Right lobe of liver (tissue), 6 donors: ENCODE results near the gene SYNE2. TPM values are rescaled to one million over a fixed set of nuclear protein-coding genes. Genes with fewer than 3 reads are reported as not detected.

Experiments
- ATAC-seq, 4 donors: fragments of 200-7000 bp; cut with Tn5 transposase; one replicate each; pipeline ENCODE4 v1.9.1; 2020; ENCODE audit warnings: mild to moderate bottlenecking in 4 of 4, moderate library complexity in 4 of 4
- DNase-seq, 3 donors: peaks; one replicate each; pipeline ENCODE4 v3.0.0-alpha.2; 2020
- H3K27ac ChIP-seq, 3 donors: fragments of 200-600 bp; one replicate each; pipeline ENCODE4 v1.8.0; 2022
- H3K27me3 ChIP-seq, 2 donors: fragments of 200-600 bp; one replicate each; pipeline ENCODE4 v1.8.0; 2022
- H3K36me3 ChIP-seq, 4 donors: fragments of 200-600 bp; sonication (generic) in 1 of 4; one replicate each; pipeline versions ENCODE4 v1.5.1 to v1.8.0; 2017 to 2022; ENCODE audit warnings: control low read depth in 1 of 4
- H3K4me1 ChIP-seq, 4 donors: fragments of 200-600 bp; sonication (generic) in 1 of 4; one replicate each; pipeline versions ENCODE4 v1.5.1 to v1.8.0; 2017 to 2022; ENCODE audit warnings: control low read depth in 1 of 4
- H3K4me3 ChIP-seq, 3 donors: fragments of 200-600 bp; one replicate each; pipeline ENCODE4 v1.8.0; 2022
- H3K9me3 ChIP-seq, 4 donors: fragments of 200-600 bp; sonication (generic) in 1 of 4; one replicate each; pipeline versions ENCODE4 v1.5.1 to v1.8.0; 2017 to 2022; ENCODE audit warnings: control low read depth in 1 of 4
- CTCF ChIP-seq, 4 donors: fragments of 200-600 bp in 3 of 4; fragments of 450-650 bp in 1 of 4; IDR thresholded peaks; one replicate each; pipeline versions ENCODE4 v1.5.1 to v1.8.0; 2016 to 2022; ENCODE audit warnings: antibody characterized with exemption in 4 of 4, mild to moderate bottlenecking in 2 of 4
- POLR2A ChIP-seq: fragments of 450-650 bp; IDR thresholded peaks from one replicate; pipeline ENCODE4 v1.6.1; 2017; ENCODE audit warnings: antibody characterized with exemption, mild to moderate bottlenecking
- WGBS: methylation state at CpG from one replicate; pipeline ENCODE4 v1.1.6; 2018; ENCODE audit warnings: low coverage, low lambda C conversion rate; ENCODE audit not compliant: insufficient coverage; ENCODE audit errors: missing lambda C conversion rate; 5-methylcytosine and 5-hydroxymethylcytosine counted together
- intact Hi-C, 2 donors: fragments of 100-400 bp; cut with DNase I; formaldehyde crosslinking; loops; one replicate each; pipeline versions ENCODE4 v1.11.2 to v1.14.1; 2022
- total RNA-seq, 6 experiments: library from RNA; depleted of rRNA in 2 of 6; stranded (reverse); fragments of >200 nt in 2 of 6; fragmentation: NEBNext Ultra II Directional in 3 of 6; extraction: Animal tissue kit (Norgen Biotek cat#: 25700) in 3 of 6; gene quantifications; one replicate each; pipeline versions ENCODE4 v1.1.0 to v1.2.4, GENCODE V29; 2016 to 2023
- donor health status: DM: no; HTN: yes; CAD: no.
- donor health status: DM: no; HTN: no; CAD: no.
- donor health status: DM: no; HTN: no; CAD: no.
- donor health status: DM: no; HTN: yes; CAD: no.
- donor health status: DM: no; HTN: yes; CAD: no.

The SYNE2 gene
- total RNA-seq, 6 experiments from 2014 or later: 34.6 to 118 (median 47.8) TPM

GRCh38 chr14:63956326-63956725 lies 103.5 kb downstream of the SYNE2 start:
- DNase-seq (no peak), ATAC-seq (no peak)
- H3K9me3 ChIP-seq: no peaks in the 10 kb centered on the region
- intact Hi-C loops: no loop called here
- H3K27me3 ChIP-seq: no peaks in the 10 kb centered on the region
- H3K4me3 ChIP-seq: no peak overlapping the region
- no peaks in the 10 kb centered on the region for H3K4me1 ChIP-seq
- TF ChIP-seq CTCF (IDR thresholded peaks at IDR 0.05): no peak
- TF ChIP-seq POLR2A: no peak
- H3K27ac ChIP-seq: no peak overlapping the region
- no peaks in the 10 kb centered on the region for H3K36me3 ChIP-seq

- Histone ChIP-seq H3K27me3 (no peaks in the 10 kb centered on the region), H3K36me3 (no peaks in the 10 kb centered on the region), H3K4me1 (no peaks in the 10 kb centered on the region), H3K9me3 (no peaks in the 10 kb centered on the region), H3K27ac (no peak overlapping the region), H3K4me3 (no peak overlapping the region)
- TF ChIP-seq CTCF (IDR thresholded peaks at IDR 0.05) (no peak), POLR2A (no peak)
- DNase-seq (no peak), ATAC-seq (no peak)
- WGBS: 68% methylated on average over 2 of the region's 2 CpGs
- intact Hi-C loops: no loop called here
Measured at GRCh38 chr14:63960926-63961567, 108.2 kb downstream of the SYNE2 start.

- Histone ChIP-seq H3K9me3 (no peaks in the 10 kb centered on the region), H3K36me3 (no peaks in the 10 kb centered on the region), H3K4me1 (no peaks in the 10 kb centered on the region), H3K27me3 (no peaks in the 10 kb centered on the region), H3K27ac (no peak overlapping the region), H3K4me3 (no peak overlapping the region)
- no peak for ATAC-seq
- TF ChIP-seq POLR2A (no peak), CTCF (IDR thresholded peaks at IDR 0.05) (no peak)
- intact Hi-C loops: no loop called here
- WGBS: 82% methylated on average over 2 of the region's 2 CpGs
- DNase-seq: no peak
Measured at GRCh38 chr14:63962906-63963305, 110.1 kb downstream of the SYNE2 start.

GRCh38 chr14:63963439-63963838 lies 110.6 kb downstream of the SYNE2 start:
- no peaks in the 10 kb centered on the region for H3K4me1 ChIP-seq
- ATAC-seq: no peak
- WGBS: 85% methylated on average over 2 of the region's 2 CpGs
- H3K9me3 ChIP-seq: no peaks in the 10 kb centered on the region
- H3K4me3 ChIP-seq: no peak overlapping the region
- intact Hi-C loops: no loop called here
- no peak overlapping the region for H3K27ac ChIP-seq
- DNase-seq: no peak
- H3K27me3 ChIP-seq: no peaks in the 10 kb centered on the region
- TF ChIP-seq CTCF (IDR thresholded peaks at IDR 0.05) (no peak), POLR2A (no peak)
- H3K36me3 ChIP-seq: no peaks in the 10 kb centered on the region

- Histone ChIP-seq H3K36me3 (no peaks in the 10 kb centered on the region), H3K9me3 (no peaks in the 10 kb centered on the region), H3K4me1 (no peaks in the 10 kb centered on the region), H3K27ac (no peak overlapping the region), H3K4me3 (no peak overlapping the region), H3K27me3 (no peaks in the 10 kb centered on the region)
- ATAC-seq (no peak), DNase-seq (peak in 1 of 3 donors; percentile 48)
- WGBS: 88% methylated on average over 2 of the region's 2 CpGs
- no peak for TF ChIP-seq CTCF (IDR thresholded peaks at IDR 0.05)
- no peak for TF ChIP-seq POLR2A
- intact Hi-C loops: no loop called here
Measured at GRCh38 chr14:63964113-63964512, 111.3 kb downstream of the SYNE2 start.
